Measurements from ENCODE around the gene USP17L30. TPM values are rescaled to one million over a fixed set of nuclear protein-coding genes. Genes with fewer than 3 reads are reported as not detected.
"Not testable (repeated sequence)": the region's sequence is repeated elsewhere in the genome, so short reads cannot be mapped to it uniquely, and the experiment has no call there.

The USP17L30 gene
- total and polyA plus RNA-seq, 2 of the 13 experiments (the other 11 are each of a cell fraction or from before 2014, with no cell fraction given) = not detected

DNA sequence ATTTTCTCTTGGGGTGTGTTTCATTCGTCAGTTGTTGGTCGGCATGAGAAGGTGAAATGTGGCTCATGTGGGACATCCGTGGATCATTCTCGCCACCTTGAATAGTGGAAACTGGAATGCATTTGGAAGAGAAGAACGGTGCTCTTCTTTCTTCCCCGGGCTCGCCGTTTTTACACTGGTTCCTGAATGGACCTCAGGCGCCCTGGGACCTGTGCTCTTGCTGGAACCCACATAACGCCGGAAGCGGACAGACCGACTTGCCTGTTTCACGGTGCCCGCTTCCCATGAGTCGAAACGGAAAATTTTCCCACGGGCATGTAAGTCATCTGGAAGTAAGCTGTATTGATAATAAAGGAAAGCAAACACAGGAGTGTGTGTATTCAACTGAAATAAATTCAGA lies 12.1 kb upstream of the USP17L30 start:
- DNase-seq (ENCODE audit: low spot score); H3K4me1 ChIP-seq (ENCODE audit: insufficient read depth, low read length); POLR2A ChIA-PET; H4K20me1 ChIP-seq (ENCODE audit: insufficient read depth, low read length); in situ Hi-C loops (cut with HindIII; ENCODE audit: extremely low pct_ligation_motif_present, low pct_unique_long_range_greater_than_20kb); FAIRE-seq; CTCF ChIA-PET (ENCODE audit: low intra/inter-chr PET ratio, low total read pairs); H3K9me3 ChIP-seq (ENCODE audit: low read length); H3K79me2 ChIP-seq (ENCODE audit: insufficient read depth, low read length); BruUV-seq (replicated peaks); H3K36me3 ChIP-seq (replicated peaks in 1 of 2; ENCODE audit: control insufficient read depth in 1 of 2, insufficient read depth in 2 of 2, low read length in 2 of 2); H3K9ac ChIP-seq (ENCODE audit: insufficient read depth, low read depth, low read length); ATAC-seq; H2AFZ ChIP-seq (ENCODE audit: low read length); H3K4me2 ChIP-seq (ENCODE audit: low read depth, low read length); H3K27ac ChIP-seq (ENCODE audit: extremely low read length, insufficient read depth, low read length); H3K27me3 ChIP-seq (ENCODE audit: control insufficient read depth in 1 of 2, insufficient read depth in 2 of 2, low read length in 2 of 2); H3K4me3 ChIP-seq (replicated peaks in 1 of 3; ENCODE audit: insufficient read depth in 1 of 3, low read depth in 2 of 3, low read length in 3 of 3); intact Hi-C loops (cut with micrococcal nuclease; ENCODE audit: unreplicated experiment): not testable (repeated sequence)
- WGBS (ENCODE audit: low lambda C conversion rate) = 47% methylated on average over 16 of the region's 18 CpGs
- TF ChIP-seq RXRA (CRISPR knock-in tag; IDR thresholded peaks at IDR 0.05) (0 out of 2 replicates have a peak, but pooled peaks have one; percentile 28), NR3C1 (CRISPR knock-in tag; IDR thresholded peaks at IDR 0.05) (0 out of 2 replicates have a peak, but pooled peaks have one; percentile 76), ZNF768 (CRISPR knock-in tag; IDR thresholded peaks at IDR 0.05) (peak; percentile 33; the same call in 1 of the 2 replicates)

DNA sequence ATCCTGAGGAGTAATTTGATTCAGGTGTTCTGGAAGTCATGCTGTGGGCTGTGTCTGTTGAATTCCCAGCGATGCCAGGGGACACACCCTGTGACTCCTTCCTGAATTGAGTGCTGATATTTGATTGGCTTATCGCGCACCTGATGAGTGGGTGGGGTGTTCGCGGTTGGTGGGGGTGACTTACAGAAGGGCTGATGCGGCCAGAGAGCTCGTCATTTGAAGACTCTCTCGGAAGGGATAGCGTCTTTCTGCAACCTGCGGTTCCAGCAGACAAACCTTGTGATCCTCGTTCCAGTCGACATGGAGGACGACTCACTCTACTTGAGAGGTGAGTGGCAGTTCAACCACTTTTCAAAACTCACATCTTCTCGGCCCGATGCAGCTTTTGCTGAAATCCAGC lies 9.6 kb upstream of the USP17L30 start, which contains the start of gene USP17L29:
Gene USP17L29, plus strand, starts transcription at position 301 of the 400 bp plus-strand sequence. Its CDS starts 0 bp downstream, at position 301.
- H3K79me2 ChIP-seq (ENCODE audit: insufficient read depth, low read length); POLR2A ChIA-PET; CTCF ChIA-PET (ENCODE audit: low intra/inter-chr PET ratio, low total read pairs); H4K20me1 ChIP-seq (ENCODE audit: insufficient read depth, low read length); H2AFZ ChIP-seq (ENCODE audit: low read length); ATAC-seq; intact Hi-C loops (cut with micrococcal nuclease; ENCODE audit: unreplicated experiment); FAIRE-seq; H3K4me1 ChIP-seq (ENCODE audit: insufficient read depth, low read length); H3K27ac ChIP-seq (ENCODE audit: extremely low read length, insufficient read depth, low read length); H3K4me3 ChIP-seq (replicated peaks in 1 of 3; ENCODE audit: insufficient read depth in 1 of 3, low read depth in 2 of 3, low read length in 3 of 3); H3K36me3 ChIP-seq (replicated peaks in 1 of 2; ENCODE audit: control insufficient read depth in 1 of 2, insufficient read depth in 2 of 2, low read length in 2 of 2); H3K27me3 ChIP-seq (ENCODE audit: control insufficient read depth in 1 of 2, insufficient read depth in 2 of 2, low read length in 2 of 2); H3K9ac ChIP-seq (ENCODE audit: insufficient read depth, low read depth, low read length); H3K9me3 ChIP-seq (ENCODE audit: low read length); in situ Hi-C loops (cut with HindIII; ENCODE audit: extremely low pct_ligation_motif_present, low pct_unique_long_range_greater_than_20kb); BruUV-seq (replicated peaks); H3K4me2 ChIP-seq (ENCODE audit: low read depth, low read length); DNase-seq (ENCODE audit: low spot score): not testable (repeated sequence)
- WGBS (ENCODE audit: low lambda C conversion rate) = no CpG with 5 or more reads among the region's 15 CpGs

DNA sequence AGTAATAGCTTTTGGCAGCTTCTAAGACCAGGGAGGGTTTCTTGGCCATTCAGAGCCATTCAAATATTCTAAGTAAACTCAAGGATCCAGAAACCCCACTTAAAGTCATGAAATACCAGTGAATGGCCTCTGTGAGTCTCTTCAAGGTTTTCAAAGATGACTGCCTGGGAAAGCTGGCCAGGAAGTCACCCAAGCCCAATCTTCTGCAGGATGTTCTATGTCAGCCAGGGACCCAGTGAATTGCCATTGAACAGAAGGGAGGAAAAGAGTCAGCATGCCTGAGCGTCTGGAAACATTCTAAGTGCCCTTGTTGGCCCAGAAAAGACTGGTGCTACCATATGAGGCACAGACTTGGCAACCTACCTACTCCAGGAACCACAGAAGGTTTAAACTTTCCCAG lies 17.0 kb downstream of the USP17L30 start:
- H3K79me2 ChIP-seq (ENCODE audit: insufficient read depth, low read length); BruUV-seq (replicated peaks); H3K27me3 ChIP-seq (ENCODE audit: control insufficient read depth in 1 of 2, insufficient read depth in 2 of 2, low read length in 2 of 2); H3K9ac ChIP-seq (ENCODE audit: insufficient read depth, low read depth, low read length); H3K4me2 ChIP-seq (ENCODE audit: low read depth, low read length); H4K20me1 ChIP-seq (ENCODE audit: insufficient read depth, low read length); CTCF ChIA-PET (ENCODE audit: low intra/inter-chr PET ratio, low total read pairs); H3K27ac ChIP-seq (ENCODE audit: extremely low read length, insufficient read depth, low read length); intact Hi-C loops (cut with micrococcal nuclease; ENCODE audit: unreplicated experiment); ATAC-seq; POLR2A ChIA-PET; DNase-seq (ENCODE audit: low spot score); FAIRE-seq; H3K36me3 ChIP-seq (replicated peaks in 1 of 2; ENCODE audit: control insufficient read depth in 1 of 2, insufficient read depth in 2 of 2, low read length in 2 of 2); H2AFZ ChIP-seq (ENCODE audit: low read length); in situ Hi-C loops (cut with HindIII; ENCODE audit: extremely low pct_ligation_motif_present, low pct_unique_long_range_greater_than_20kb); H3K4me1 ChIP-seq (ENCODE audit: insufficient read depth, low read length); H3K9me3 ChIP-seq (ENCODE audit: low read length); H3K4me3 ChIP-seq (replicated peaks in 1 of 3; ENCODE audit: insufficient read depth in 1 of 3, low read depth in 2 of 3, low read length in 3 of 3): not testable (repeated sequence)
- WGBS (ENCODE audit: low lambda C conversion rate) = 11% methylated on average over 1 of the region's 1 CpG

Measured in HepG2 (cell line).